GM12892 (cell line): Measurements from ENCODE around the gene IQCC.

Experiments used
- POLR2A ChIP-seq: IDR thresholded peaks from 2 replicates; pipeline ENCODE4 v1.6.1; 2011; ENCODE audit warnings: low read depth, low read length, control low read depth
- POLR2AphosphoS5 ChIP-seq: IDR thresholded peaks from 2 replicates; pipeline ENCODE4 v1.6.1; 2011; ENCODE audit warnings: low read depth, low read length, control low read depth
- TAF1 ChIP-seq: IDR thresholded peaks from 2 replicates; pipeline ENCODE4 v1.6.1; 2011; ENCODE audit warnings: low read depth, mild to moderate bottlenecking, control low read depth, low read length, borderline replicate concordance

DNA sequence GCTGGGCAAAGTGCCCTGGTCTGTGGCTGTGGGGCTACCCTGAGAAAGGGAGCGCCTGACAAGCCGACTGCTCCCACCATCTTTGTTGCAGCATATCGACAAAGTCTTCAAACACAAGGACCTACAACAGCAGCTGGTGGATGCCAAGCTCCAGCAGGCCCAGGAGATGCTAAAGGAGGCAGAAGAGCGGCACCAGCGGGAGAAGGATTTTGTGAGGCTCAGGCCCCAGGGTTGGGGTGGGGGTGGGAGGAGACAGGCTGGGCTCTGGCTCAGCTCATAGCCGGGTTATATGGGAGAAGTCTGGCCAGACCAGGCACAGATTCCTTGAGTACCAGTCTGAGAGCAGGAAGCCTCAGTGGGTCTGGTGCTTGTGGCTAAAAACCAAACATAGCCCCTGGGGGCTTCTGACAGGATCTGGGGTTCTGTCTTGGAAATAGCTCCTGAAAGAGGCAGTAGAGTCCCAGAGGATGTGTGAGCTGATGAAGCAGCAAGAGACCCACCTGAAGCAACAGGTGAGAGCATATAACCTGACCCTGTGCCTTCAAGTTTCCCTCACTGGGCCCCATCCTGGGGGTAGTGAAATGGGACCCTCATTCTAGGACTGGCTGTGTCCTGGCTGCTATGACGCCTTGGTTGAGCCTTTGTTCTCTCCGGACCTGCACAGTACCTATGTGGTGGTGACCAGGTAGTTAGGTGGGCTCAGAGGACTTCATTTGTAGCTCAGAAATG, 13.1 kb upstream of the IQCC start:
- TF ChIP-seq TAF1 (no peak), POLR2AphosphoS5 (no peak), POLR2A (no peak; the same call in 1 of the 2 replicates)
